ENCODE results near the gene INSYN2A.

Gene INSYN2A

GRCh38 chr10:127148066-127148932, 48.1 kb downstream of the INSYN2A start:
- H3K4me3 ChIP-seq (ENCODE audit: insufficient read depth, low read depth, low read length, poor library complexity, severe bottlenecking): no peak overlapping the region
- no peak for DNase-seq
- H3K27me3 ChIP-seq (replicated peaks; ENCODE audit: control insufficient read depth, insufficient read depth, low read length, poor library complexity, severe bottlenecking): no peaks in the 10 kb centered on the region
- H3K9me3 ChIP-seq (ENCODE audit: control insufficient read depth, low read length): no peaks in the 10 kb centered on the region
- H3K4me1 ChIP-seq (ENCODE audit: control insufficient read depth, insufficient read depth, low read length, poor library complexity, severe bottlenecking): no peaks in the 10 kb centered on the region
- H3K36me3 ChIP-seq (ENCODE audit: control insufficient read depth, insufficient read depth, low read length): no peaks in the 10 kb centered on the region
- H3K27ac ChIP-seq (ENCODE audit: insufficient read depth, low read length, poor library complexity, severe bottlenecking): no peak overlapping the region

DNA sequence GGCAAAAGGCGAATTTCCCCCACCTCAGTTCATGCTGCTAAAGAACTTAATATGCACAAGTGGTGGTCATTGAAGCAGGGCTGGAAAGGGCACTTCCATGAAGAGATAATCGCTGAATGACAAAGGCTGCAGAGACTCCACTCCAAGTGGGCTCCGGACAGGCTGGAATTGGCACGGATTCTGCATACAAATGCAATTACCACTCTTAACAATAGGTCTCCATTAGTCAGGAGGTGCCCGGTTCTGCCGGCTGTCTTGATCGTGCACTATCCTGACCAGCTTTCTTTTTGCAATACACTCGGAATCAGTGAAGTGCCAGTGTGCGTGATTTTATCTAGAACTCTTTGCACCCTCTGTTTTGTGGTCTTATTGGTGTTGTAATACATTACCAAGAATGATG, 49.7 kb downstream of the INSYN2A start:
- Histone ChIP-seq H3K4me3 (ENCODE audit: insufficient read depth, low read depth, low read length, poor library complexity, severe bottlenecking) (no peak overlapping the region), H3K27ac (ENCODE audit: insufficient read depth, low read length, poor library complexity, severe bottlenecking) (no peak overlapping the region), H3K36me3 (ENCODE audit: control insufficient read depth, insufficient read depth, low read length) (no peaks in the 10 kb centered on the region), H3K4me1 (ENCODE audit: control insufficient read depth, insufficient read depth, low read length, poor library complexity, severe bottlenecking) (no peaks in the 10 kb centered on the region), H3K27me3 (replicated peaks; ENCODE audit: control insufficient read depth, insufficient read depth, low read length, poor library complexity, severe bottlenecking) (no peaks in the 10 kb centered on the region), H3K9me3 (ENCODE audit: control insufficient read depth, low read length) (no peaks in the 10 kb centered on the region)
- DNase-seq: no peak
